MM.1S (cell line): ENCODE data around the gene GPR17.

Source experiments
- DNase-seq: peaks from one replicate; pipeline ENCODE4 v3.0.0-alpha.2; 2015
- H2AFZ ChIP-seq: fragments of 300-600 bp; sonication (generic); 2 replicates; pipeline ENCODE4 v1.6.0; 2016; ENCODE audit warnings: antibody characterized with exemption, low read length
- H3F3A ChIP-seq: fragments of 300-600 bp; sonication (generic); 2 replicates; pipeline ENCODE4 v1.6.1; 2016; ENCODE audit warnings: mild to moderate bottlenecking, antibody characterized with exemption, low read length, moderate library complexity, mixed read lengths; ENCODE audit not compliant: insufficient read depth
- H3K27ac ChIP-seq: fragments of 300-600 bp; sonication (generic); 2 replicates; pipeline ENCODE4 v1.5.1; 2016; ENCODE audit warnings: mild to moderate bottlenecking, low read length
- H3K27me3 ChIP-seq: fragments of 300-600 bp; sonication (generic); replicated peaks from 2 replicates; pipeline ENCODE4 v1.6.0; 2016; ENCODE audit warnings: low read length; ENCODE audit not compliant: insufficient read depth
- H3K36me3 ChIP-seq: fragments of 300-600 bp; sonication (generic); replicated peaks from 2 replicates; pipeline ENCODE4 v1.6.1; 2016; ENCODE audit warnings: mild to moderate bottlenecking, low read length, mixed read lengths; ENCODE audit not compliant: insufficient read depth
- H3K4me1 ChIP-seq: fragments of 300-600 bp; sonication (generic); 2 replicates; pipeline ENCODE4 v1.6.1; 2016; ENCODE audit warnings: low read length, mixed read lengths
- H3K4me2 ChIP-seq: fragments of 300-600 bp; sonication (generic); 2 replicates; pipeline ENCODE4 v1.6.0; 2016; ENCODE audit warnings: low read depth, low read length
- H3K4me3 ChIP-seq: fragments of 300-600 bp; sonication (generic); 2 replicates; pipeline ENCODE4 v1.5.1; 2016; ENCODE audit warnings: low read length, mixed read lengths
- H3K79me2 ChIP-seq: fragments of 300-600 bp; sonication (generic); 2 replicates; pipeline ENCODE4 v1.6.1; 2016; ENCODE audit warnings: mixed run types, low read length, mixed read lengths
- H3K9ac ChIP-seq: fragments of 300-600 bp; sonication (generic); 2 replicates; pipeline ENCODE4 v1.6.1; 2016; ENCODE audit warnings: low read length, mixed read lengths
- H3K9me2 ChIP-seq: fragments of 300-600 bp; sonication (generic); replicated peaks from 2 replicates; pipeline ENCODE4 v1.6.1; 2016; ENCODE audit warnings: mild to moderate bottlenecking, low read length, mixed read lengths; ENCODE audit not compliant: insufficient read depth
- H3K9me3 ChIP-seq: fragments of 300-600 bp; sonication (generic); replicated peaks from 2 replicates; pipeline ENCODE4 v1.6.1; 2016; ENCODE audit warnings: mild to moderate bottlenecking, low read length, mixed read lengths; ENCODE audit not compliant: insufficient read depth
- H4K20me1 ChIP-seq: fragments of 300-600 bp; sonication (generic); 2 replicates; pipeline ENCODE4 v1.6.1; 2016; ENCODE audit warnings: mild to moderate bottlenecking, low read length, moderate library complexity, mixed read lengths; ENCODE audit not compliant: insufficient read depth
- EZH2 ChIP-seq: fragments of 300-600 bp; sonication (generic); optimal IDR thresholded peaks from 2 replicates; pipeline ENCODE3; 2017; ENCODE audit warnings: low read depth, mild to moderate bottlenecking, antibody characterized with exemption, low read length, mixed read lengths
- EZH2phosphoT487 ChIP-seq: fragments of 300-600 bp; sonication (generic); IDR thresholded peaks from 2 replicates; pipeline ENCODE4 v1.6.1; 2018; ENCODE audit warnings: antibody characterized with exemption, low read length
- TF ChIP-seq, protein P1 (sequence below): fragments of 300-600 bp; sonication (generic); IDR thresholded peaks from 2 replicates; pipeline ENCODE4 v1.5.1; 2016; ENCODE audit warnings: antibody characterized with exemption, low read length, mixed read lengths

Gene GPR17

GRCh38 chr2:127649100-127649611 lies 3.2 kb downstream of the GPR17 start:
- H4K20me1 ChIP-seq: no peaks in the 10 kb centered on the region
- H3F3A ChIP-seq: no peaks in the 10 kb centered on the region
- no peak overlapping the region for H3K9ac ChIP-seq
- no peaks in the 10 kb centered on the region for H3K9me3 ChIP-seq
- H3K79me2 ChIP-seq: no peaks in the 10 kb centered on the region
- H3K4me1 ChIP-seq: no peaks in the 10 kb centered on the region
- H3K27me3 ChIP-seq: peaks cover 35% of the 10 kb centered on the region
- no peak overlapping the region for H3K27ac ChIP-seq
- H3K4me2 ChIP-seq: peak overlapping the region; percentile 17; the same call in 1 of the 2 replicates
- H3K4me3 ChIP-seq: no peak overlapping the region
- H3K36me3 ChIP-seq: no peaks in the 10 kb centered on the region
- no peaks in the 10 kb centered on the region for H3K9me2 ChIP-seq
- 0 out of 2 replicates have a peak overlapping the region, but pooled peaks have one; percentile 18 for H2AFZ ChIP-seq
- DNase-seq: no peak
- TF ChIP-seq EZH2phosphoT487 (no peak), EZH2 (no peak)
- TF ChIP-seq, protein P1, sequence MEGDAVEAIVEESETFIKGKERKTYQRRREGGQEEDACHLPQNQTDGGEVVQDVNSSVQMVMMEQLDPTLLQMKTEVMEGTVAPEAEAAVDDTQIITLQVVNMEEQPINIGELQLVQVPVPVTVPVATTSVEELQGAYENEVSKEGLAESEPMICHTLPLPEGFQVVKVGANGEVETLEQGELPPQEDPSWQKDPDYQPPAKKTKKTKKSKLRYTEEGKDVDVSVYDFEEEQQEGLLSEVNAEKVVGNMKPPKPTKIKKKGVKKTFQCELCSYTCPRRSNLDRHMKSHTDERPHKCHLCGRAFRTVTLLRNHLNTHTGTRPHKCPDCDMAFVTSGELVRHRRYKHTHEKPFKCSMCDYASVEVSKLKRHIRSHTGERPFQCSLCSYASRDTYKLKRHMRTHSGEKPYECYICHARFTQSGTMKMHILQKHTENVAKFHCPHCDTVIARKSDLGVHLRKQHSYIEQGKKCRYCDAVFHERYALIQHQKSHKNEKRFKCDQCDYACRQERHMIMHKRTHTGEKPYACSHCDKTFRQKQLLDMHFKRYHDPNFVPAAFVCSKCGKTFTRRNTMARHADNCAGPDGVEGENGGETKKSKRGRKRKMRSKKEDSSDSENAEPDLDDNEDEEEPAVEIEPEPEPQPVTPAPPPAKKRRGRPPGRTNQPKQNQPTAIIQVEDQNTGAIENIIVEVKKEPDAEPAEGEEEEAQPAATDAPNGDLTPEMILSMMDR: no peak

DNA sequence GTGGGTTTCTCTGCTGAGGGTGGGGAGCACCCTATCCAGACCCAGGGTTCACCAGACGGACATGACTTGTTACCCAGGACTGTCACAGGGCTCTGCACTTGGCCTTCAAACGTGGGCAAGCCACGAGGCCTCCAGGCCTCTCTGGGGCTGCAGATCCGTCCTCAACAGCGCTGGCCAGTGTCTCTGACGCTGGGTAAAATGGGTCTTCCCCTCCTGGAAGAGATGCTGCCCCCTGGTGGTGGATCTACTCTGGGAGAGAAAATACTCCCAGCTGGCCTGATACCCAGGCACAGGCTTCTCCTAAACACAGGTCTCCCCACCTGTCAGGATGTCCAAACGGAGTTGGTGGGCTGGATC lies 3.7 kb downstream of the GPR17 start:
- Histone ChIP-seq H3K9ac (no peak overlapping the region), H3K36me3 (no peaks in the 10 kb centered on the region), H3K27me3 (peaks cover 35% of the 10 kb centered on the region), H4K20me1 (no peaks in the 10 kb centered on the region), H3K79me2 (no peaks in the 10 kb centered on the region), H3K4me2 (peak overlapping the region; percentile 17; the same call in 1 of the 2 replicates), H3K27ac (no peak overlapping the region), H3K9me3 (no peaks in the 10 kb centered on the region), H3K9me2 (no peaks in the 10 kb centered on the region), H3F3A (no peaks in the 10 kb centered on the region), H2AFZ (0 out of 2 replicates have a peak overlapping the region, but pooled peaks have one; percentile 18), H3K4me3 (no peak overlapping the region), H3K4me1 (no peaks in the 10 kb centered on the region)
- peak; percentile 76 for DNase-seq
- TF ChIP-seq EZH2 (no peak), EZH2phosphoT487 (no peak)
- TF ChIP-seq, protein P1: peak; percentile 87

DNA sequence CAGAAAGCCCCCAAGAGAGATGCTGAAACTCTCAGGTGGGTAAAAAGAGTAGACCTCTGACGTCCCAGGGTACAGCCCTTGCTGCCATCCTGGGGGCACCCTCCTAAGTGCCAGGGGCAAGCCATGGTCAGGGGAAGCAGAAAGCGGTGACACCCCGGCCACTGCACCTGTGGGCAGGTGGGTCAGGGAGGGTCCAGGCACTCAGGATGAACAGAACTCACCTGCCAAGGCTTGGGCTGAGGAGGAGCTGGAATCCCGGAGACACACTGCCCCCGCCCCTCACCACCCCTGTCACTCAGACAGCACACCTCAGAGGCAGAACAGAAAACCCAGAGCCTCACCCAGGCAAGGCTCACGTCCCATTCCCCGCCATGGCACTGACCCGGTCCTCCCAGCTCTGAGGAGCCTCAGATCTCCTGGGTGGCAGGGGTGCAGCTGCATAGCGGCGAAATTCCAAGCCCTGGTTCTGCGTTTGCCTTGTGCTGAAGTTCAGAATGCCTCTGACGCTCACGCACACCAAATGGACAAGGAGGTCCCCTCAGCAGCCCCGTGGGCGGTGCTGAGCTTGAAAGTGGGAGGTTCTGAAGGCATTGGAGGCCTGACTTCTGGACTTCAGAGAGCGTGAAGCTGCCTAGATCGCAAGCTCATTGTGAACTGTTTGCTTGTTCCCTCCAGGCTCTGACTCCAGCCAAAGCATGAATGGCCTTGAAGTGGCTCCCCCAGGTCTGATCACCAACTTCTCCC lies 4.3 kb downstream of the GPR17 start:
- Histone ChIP-seq H3K4me1 (no peaks in the 10 kb centered on the region), H2AFZ (no peak overlapping the region), H3K4me2 (no peak overlapping the region), H3K27ac (no peak overlapping the region), H3K27me3 (peaks cover 31% of the 10 kb centered on the region), H4K20me1 (no peaks in the 10 kb centered on the region), H3K4me3 (no peak overlapping the region), H3K79me2 (no peaks in the 10 kb centered on the region), H3K9me2 (no peaks in the 10 kb centered on the region), H3K9ac (no peak overlapping the region), H3K9me3 (no peaks in the 10 kb centered on the region), H3K36me3 (no peaks in the 10 kb centered on the region), H3F3A (no peaks in the 10 kb centered on the region)
- DNase-seq: no peak
- TF ChIP-seq, protein P1: no peak; the same call in 1 of the 2 replicates
- TF ChIP-seq EZH2: no peak
- no peak for TF ChIP-seq EZH2phosphoT487
